Muscle of arm (tissue), 14 donors: ENCODE measurements around the gene CXCL12. TPM values are rescaled to one million over a fixed set of nuclear protein-coding genes. Genes with fewer than 3 reads are reported as not detected.

Experiments used
- DNase-seq: peaks from one replicate; pipeline ENCODE4 v3.0.0-alpha.2; 2013
- long read RNA-seq, 11 donors: transcript quantifications; one replicate each; lab custom pipeline, GENCODE V29; 2026
- polyA plus RNA-seq, 12 donors: library from polyadenylated mRNA; unstranded; fragments of 120-200 nt; gene quantifications; one replicate each; pipeline ENCODE4 v1.2.1, GENCODE V29; 2013; ENCODE audit not compliant: insufficient read length in 12 of 12

Gene CXCL12
- 100 to 1,000 TPM in 11 of 12 donors, not detected in 1; 214 to 387 (median 248) TPM for polyA plus RNA-seq
- long read RNA-seq, donor 1, transcript CXCL12-201 (3 exons, 1,857 nt): major isoform, 65 of 83 reads
- long read RNA-seq, donor 1, transcript CXCL12-207 (2 exons, 596 nt): minor isoform, 9 of 83 reads
- long read RNA-seq, donor 1, transcript CXCL12-203 (4 exons, 3,532 nt): minor isoform, 9 of 83 reads
- long read RNA-seq, donor 1, partial matches to known transcripts: 0 of 83 reads
- long read RNA-seq, donor 1, other reads (novel, unspliced or antisense): 0 of 83 reads
- long read RNA-seq, donor 2, transcript CXCL12-207 (2 exons, 596 nt): minor isoform, 5 of 196 reads
- long read RNA-seq, donor 2, transcript CXCL12-202 (4 exons, 470 nt): minor isoform, 17 of 196 reads
- long read RNA-seq, donor 2, transcript CXCL12-203 (4 exons, 3,532 nt): minor isoform, 6 of 196 reads
- long read RNA-seq, donor 2, transcript CXCL12-201 (3 exons, 1,857 nt): major isoform, 161 of 196 reads
- long read RNA-seq, donor 2, partial matches to known transcripts: 7 of 196 reads
- long read RNA-seq, donor 2, other reads (novel, unspliced or antisense): 0 of 196 reads
- long read RNA-seq, donor 3, transcript CXCL12-201 (3 exons, 1,857 nt): major isoform, 59 of 70 reads
- long read RNA-seq, donor 3, partial matches to known transcripts: 0 of 70 reads
- long read RNA-seq, donor 3, other reads (novel, unspliced or antisense): 0 of 70 reads
- long read RNA-seq, donor 4, transcript CXCL12-201 (3 exons, 1,857 nt): major isoform, 54 of 63 reads
- long read RNA-seq, donor 4, partial matches to known transcripts: 0 of 63 reads
- long read RNA-seq, donor 4, other reads (novel, unspliced or antisense): 0 of 63 reads
- long read RNA-seq, donor 5: 0 reads
- long read RNA-seq, donor 6, transcript CXCL12-201 (3 exons, 1,857 nt): major isoform, 67 of 81 reads
- long read RNA-seq, donor 6, transcript CXCL12-203 (4 exons, 3,532 nt): minor isoform, 7 of 81 reads
- long read RNA-seq, donor 6, partial matches to known transcripts: 0 of 81 reads
- long read RNA-seq, donor 6, other reads (novel, unspliced or antisense): 0 of 81 reads
- long read RNA-seq, donor 7, transcript CXCL12-207 (2 exons, 596 nt): minor isoform, 7 of 74 reads
- long read RNA-seq, donor 7, transcript CXCL12-201 (3 exons, 1,857 nt): major isoform, 61 of 74 reads
- long read RNA-seq, donor 7, partial matches to known transcripts: 0 of 74 reads
- long read RNA-seq, donor 7, other reads (novel, unspliced or antisense): 0 of 74 reads
- long read RNA-seq, donor 8, transcript CXCL12-201 (3 exons, 1,857 nt): major isoform, 114 of 151 reads
- long read RNA-seq, donor 8, transcript CXCL12-202 (4 exons, 470 nt): minor isoform, 13 of 151 reads
- long read RNA-seq, donor 8, transcript CXCL12-203 (4 exons, 3,532 nt): minor isoform, 13 of 151 reads
- long read RNA-seq, donor 8, transcript CXCL12-207 (2 exons, 596 nt): minor isoform, 6 of 151 reads
- long read RNA-seq, donor 8, partial matches to known transcripts: 5 of 151 reads
- long read RNA-seq, donor 8, other reads (novel, unspliced or antisense): 0 of 151 reads
- long read RNA-seq, donor 9, transcript CXCL12-207 (2 exons, 596 nt): minor isoform, 6 of 129 reads
- long read RNA-seq, donor 9, transcript CXCL12-203 (4 exons, 3,532 nt): minor isoform, 12 of 129 reads
- long read RNA-seq, donor 9, transcript CXCL12-201 (3 exons, 1,857 nt): major isoform, 103 of 129 reads
- long read RNA-seq, donor 9, partial matches to known transcripts: 0 of 129 reads
- long read RNA-seq, donor 9, other reads (novel, unspliced or antisense): 5 of 129 reads
- long read RNA-seq, donor 10, transcript CXCL12-203 (4 exons, 3,532 nt): minor isoform, 8 of 148 reads
- long read RNA-seq, donor 10, transcript CXCL12-202 (4 exons, 470 nt): minor isoform, 8 of 148 reads
- long read RNA-seq, donor 10, transcript CXCL12-201 (3 exons, 1,857 nt): major isoform, 132 of 148 reads
- long read RNA-seq, donor 10, partial matches to known transcripts: 0 of 148 reads
- long read RNA-seq, donor 10, other reads (novel, unspliced or antisense): 0 of 148 reads
- long read RNA-seq, donor 11, transcript CXCL12-201 (3 exons, 1,857 nt): major isoform, 98 of 122 reads
- long read RNA-seq, donor 11, transcript CXCL12-207 (2 exons, 596 nt): minor isoform, 7 of 122 reads
- long read RNA-seq, donor 11, transcript CXCL12-202 (4 exons, 470 nt): minor isoform, 13 of 122 reads
- long read RNA-seq, donor 11, partial matches to known transcripts: 0 of 122 reads
- long read RNA-seq, donor 11, other reads (novel, unspliced or antisense): 0 of 122 reads

GRCh38 chr10:44385026-44385695 lies at the start of gene CXCL12:
Gene CXCL12, minus strand, starts transcription at chr10:44385097. Its CDS starts 92 bp downstream, at chr10:44385005.
- DNase-seq: peak; percentile 51

- DNase-seq: no peak
These were observed 42.6 kb upstream of the CXCL12 start for GRCh38 chr10:44427479-44427878.

GRCh38 chr10:44427037-44427436 lies 42.1 kb upstream of the CXCL12 start:
- DNase-seq: no peak

GRCh38 chr10:44426247-44427034 lies 41.5 kb upstream of the CXCL12 start:
- DNase-seq: no peak

- DNase-seq: no peak
These were observed 40.6 kb upstream of the CXCL12 start for GRCh38 chr10:44425466-44425865.

- no peak for DNase-seq
These were observed 40.1 kb upstream of the CXCL12 start for GRCh38 chr10:44424957-44425356.

- no peak for DNase-seq
These were observed 39.4 kb upstream of the CXCL12 start for GRCh38 chr10:44424298-44424697.

- peak; percentile 83 for DNase-seq
These were observed 37.7 kb upstream of the CXCL12 start for GRCh38 chr10:44422570-44423101.

GRCh38 chr10:44422153-44422552 lies 37.3 kb upstream of the CXCL12 start:
- DNase-seq: no peak

GRCh38 chr10:44419790-44420549 lies 35.1 kb upstream of the CXCL12 start:
- DNase-seq: no peak

- no peak for DNase-seq
These were observed 33.7 kb upstream of the CXCL12 start for GRCh38 chr10:44418637-44419036.

GRCh38 chr10:44417761-44418160 lies 32.9 kb upstream of the CXCL12 start:
- no peak for DNase-seq

GRCh38 chr10:44416936-44417335 lies 32.0 kb upstream of the CXCL12 start:
- peak; percentile 42 for DNase-seq

- peak; percentile 86 for DNase-seq
These were observed 31.3 kb upstream of the CXCL12 start for GRCh38 chr10:44416021-44416771.

GRCh38 chr10:44415121-44415520 lies 30.2 kb upstream of the CXCL12 start:
- DNase-seq: no peak

- DNase-seq: no peak
These were observed 28.5 kb upstream of the CXCL12 start for GRCh38 chr10:44413416-44413815.
